K562 (cell line): Measurements from ENCODE around the gene CCNDBP1. TPM values are rescaled to one million over a fixed set of nuclear protein-coding genes. Genes with fewer than 3 reads are reported as not detected.

Experiments used
- CHD2 ChIP-seq: IDR thresholded peaks from 2 replicates; pipeline ENCODE4 v1.6.1; 2011; ENCODE audit warnings: low read depth, low read length
- ESRRA ChIP-seq: fragments of 450-650 bp; IDR thresholded peaks from 2 replicates; pipeline ENCODE4 v1.6.1; 2014; ENCODE audit warnings: low read depth, mild to moderate bottlenecking, moderate library complexity, borderline replicate concordance
- GATAD2A ChIP-seq: fragments of 450-650 bp; IDR thresholded peaks from 2 replicates; pipeline ENCODE4 v1.6.1; 2017
- HOXB6 ChIP-seq: fragments of 250-450 bp; sonication (Bioruptor Pico); IDR thresholded peaks from 2 replicates; pipeline ENCODE4 v1.5.1; 2022; ENCODE audit warnings: mild to moderate bottlenecking, borderline replicate concordance
- NFE2L1 ChIP-seq: fragments of 450-650 bp; IDR thresholded peaks from 2 replicates; pipeline ENCODE4 v1.6.1; 2016; ENCODE audit warnings: missing genetic modification characterization, low read depth, mild to moderate bottlenecking, missing compliant biosample characterization, moderate library complexity, borderline replicate concordance
- NFRKB ChIP-seq: fragments of 450-650 bp; IDR thresholded peaks from 2 replicates; pipeline ENCODE4 v1.6.1; 2016; ENCODE audit warnings: low read depth
- PHF21A ChIP-seq: fragments of 450-650 bp; IDR thresholded peaks from 2 replicates; pipeline ENCODE4 v1.6.1; 2017; ENCODE audit warnings: low read depth, borderline replicate concordance
- PRMT5 ChIP-seq: sonication (generic); formaldehyde crosslinking; IDR thresholded peaks from 2 replicates; pipeline ENCODE4 v1.5.0; 2020; ENCODE audit warnings: missing genetic modification reagents
- RAD51 ChIP-seq: fragments of 450-650 bp; IDR thresholded peaks from 2 replicates; pipeline ENCODE4 v1.7.1; 2016; ENCODE audit warnings: low read depth, mild to moderate bottlenecking, borderline replicate concordance
- SMARCA5 ChIP-seq: fragments of 450-650 bp; IDR thresholded peaks from 2 replicates; pipeline ENCODE4 v1.6.1; 2016
- ZNF146 ChIP-seq: IDR thresholded peaks from one replicate; pipeline ENCODE4 v1.6.1; 2018; ENCODE audit warnings: missing compliant biosample characterization; ENCODE audit not compliant: unreplicated experiment
- ZNF224 ChIP-seq: sonication (generic); formaldehyde crosslinking; IDR thresholded peaks from 2 replicates; pipeline ENCODE4 v1.8.0; 2022; ENCODE audit warnings: mild to moderate bottlenecking, missing genetic modification reagents
- polyA plus RNA-seq, 8 experiments: library from polyadenylated mRNA; depleted of rRNA in 4 of 8; stranded (reverse) in 5 of 8; unstranded in 3 of 8; fragments of >200 nt; fragmentation: Nextera tagmentation in 2 of 8; fragmentation: Illumina TruSeq in 1 of 8; extraction: Ambion mirVana in 2 of 8; extraction: Trizol in 1 of 8; gene quantifications; 2 replicates each; pipeline versions ENCODE4 v1.2.1 to v1.2.3, GENCODE V29; 2011 to 2014; ENCODE audit warnings: inconsistent platforms in 1 of 8, missing spikeins in 1 of 8
- total RNA-seq, 7 experiments: library from RNA; depleted of rRNA in 6 of 7; stranded (reverse); fragments of >200 nt in 6 of 7; fragmentation: Illumina TruSeq in 2 of 7; extraction: Trizol in 2 of 7; gene quantifications; 2 replicates each; pipeline versions ENCODE4 v1.2.1 to v1.2.3, GENCODE V29; 2011 to 2021; ENCODE audit warnings: low replicate concordance in 1 of 7
- TF ChIP-seq, protein P1 (sequence below): IDR thresholded peaks from 2 replicates; pipeline ENCODE4 v1.6.1; 2016; ENCODE audit warnings: missing genetic modification characterization, missing compliant biosample characterization
- TF ChIP-seq, protein P2 (sequence below): conservative IDR thresholded peaks from 2 replicates; pipeline ENCODE4 v1.6.1; 2011; ENCODE audit warnings: low read depth, mild to moderate bottlenecking, low read length; ENCODE audit not compliant: control insufficient read depth
- TF ChIP-seq, protein P3 (sequence below): sonication (generic); formaldehyde crosslinking; IDR thresholded peaks from 2 replicates; pipeline ENCODE4 v1.8.0; 2022; ENCODE audit warnings: mild to moderate bottlenecking, missing genetic modification reagents
- TF ChIP-seq, protein P4 (sequence below): sonication (generic); formaldehyde crosslinking; IDR thresholded peaks from 2 replicates; pipeline ENCODE4 v1.8.0; 2022; ENCODE audit warnings: missing genetic modification reagents, mild to moderate bottlenecking, borderline replicate concordance
- TF ChIP-seq, protein P5 (sequence below): sonication (generic); formaldehyde crosslinking; IDR thresholded peaks from 2 replicates; pipeline ENCODE4 v1.8.0; 2023; ENCODE audit warnings: mild to moderate bottlenecking, missing genetic modification reagents
- TF ChIP-seq, protein P6 (sequence below), 2 experiments: fragments of 450-650 bp; conservative IDR thresholded peaks; 2 replicates each; pipeline ENCODE4 v1.6.1; 2017; ENCODE audit warnings: mild to moderate bottlenecking in 2 of 2, moderate library complexity in 2 of 2

The CCNDBP1 gene
- total and polyA plus RNA-seq, 9 of the 15 experiments (the other 6 are each of a cell fraction or from before 2014, with no cell fraction given), result 37.0 to 111 (median 55.5) TPM

DNA sequence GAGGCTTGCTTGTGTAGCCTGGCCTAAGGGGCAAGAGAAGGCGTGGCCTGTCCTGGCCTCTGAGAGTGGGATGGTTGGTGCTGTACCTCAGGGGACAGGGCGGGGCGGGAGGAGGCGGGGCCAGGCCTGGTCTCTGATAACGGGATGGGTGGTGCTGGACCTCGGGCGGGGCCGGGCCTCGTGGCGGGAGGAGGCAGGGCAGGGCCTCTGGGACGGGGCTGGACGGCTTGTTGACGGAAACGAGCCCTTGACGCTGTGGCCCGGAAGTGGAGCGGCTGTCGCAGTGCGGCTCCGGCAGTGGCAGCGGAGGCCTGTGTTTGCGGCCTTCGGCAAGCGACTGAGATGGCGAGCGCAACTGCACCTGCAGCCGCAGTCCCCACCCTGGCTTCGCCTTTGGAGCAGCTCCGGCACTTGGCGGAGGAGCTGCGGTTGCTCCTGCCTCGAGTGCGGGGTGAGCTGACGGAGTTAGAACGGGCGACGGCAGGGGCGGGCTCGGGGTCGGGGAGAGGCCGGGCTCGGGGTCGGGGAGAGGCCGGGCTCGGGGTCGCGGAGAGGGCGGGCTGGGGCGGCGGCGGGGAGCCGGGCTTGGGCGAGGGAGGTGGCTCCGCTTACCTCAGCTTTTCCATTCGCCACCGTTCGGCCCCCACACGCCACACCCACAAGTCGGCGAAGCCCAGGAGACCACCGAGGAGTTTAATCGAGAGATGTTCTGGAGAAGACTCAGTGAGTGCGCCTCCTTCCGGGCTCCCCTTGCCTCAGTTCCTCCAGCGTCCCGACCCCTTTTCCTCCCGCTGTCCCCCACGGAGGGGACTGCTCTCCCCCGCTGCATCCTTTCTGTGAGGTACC is at the start of gene CCNDBP1 (continued):
- TF ChIP-seq, protein P1, sequence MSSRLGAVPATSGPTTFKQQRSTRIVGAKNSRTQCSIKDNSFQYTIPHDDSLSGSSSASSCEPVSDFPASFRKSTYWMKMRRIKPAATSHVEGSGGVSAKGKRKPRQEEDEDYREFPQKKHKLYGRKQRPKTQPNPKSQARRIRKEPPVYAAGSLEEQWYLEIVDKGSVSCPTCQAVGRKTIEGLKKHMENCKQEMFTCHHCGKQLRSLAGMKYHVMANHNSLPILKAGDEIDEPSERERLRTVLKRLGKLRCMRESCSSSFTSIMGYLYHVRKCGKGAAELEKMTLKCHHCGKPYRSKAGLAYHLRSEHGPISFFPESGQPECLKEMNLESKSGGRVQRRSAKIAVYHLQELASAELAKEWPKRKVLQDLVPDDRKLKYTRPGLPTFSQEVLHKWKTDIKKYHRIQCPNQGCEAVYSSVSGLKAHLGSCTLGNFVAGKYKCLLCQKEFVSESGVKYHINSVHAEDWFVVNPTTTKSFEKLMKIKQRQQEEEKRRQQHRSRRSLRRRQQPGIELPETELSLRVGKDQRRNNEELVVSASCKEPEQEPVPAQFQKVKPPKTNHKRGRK (tag), result no peak
- TF ChIP-seq RAD51, result no peak; the same call in 1 of the 2 replicates
- no peak for TF ChIP-seq NFRKB
- TF ChIP-seq SMARCA5, result no peak
- TF ChIP-seq ZNF224 (CRISPR knock-in tag), result no peak
- TF ChIP-seq PHF21A, result no peak
- TF ChIP-seq, protein P2, sequence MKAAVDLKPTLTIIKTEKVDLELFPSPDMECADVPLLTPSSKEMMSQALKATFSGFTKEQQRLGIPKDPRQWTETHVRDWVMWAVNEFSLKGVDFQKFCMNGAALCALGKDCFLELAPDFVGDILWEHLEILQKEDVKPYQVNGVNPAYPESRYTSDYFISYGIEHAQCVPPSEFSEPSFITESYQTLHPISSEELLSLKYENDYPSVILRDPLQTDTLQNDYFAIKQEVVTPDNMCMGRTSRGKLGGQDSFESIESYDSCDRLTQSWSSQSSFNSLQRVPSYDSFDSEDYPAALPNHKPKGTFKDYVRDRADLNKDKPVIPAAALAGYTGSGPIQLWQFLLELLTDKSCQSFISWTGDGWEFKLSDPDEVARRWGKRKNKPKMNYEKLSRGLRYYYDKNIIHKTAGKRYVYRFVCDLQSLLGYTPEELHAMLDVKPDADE, result peak; percentile 93
- TF ChIP-seq, protein P3, sequence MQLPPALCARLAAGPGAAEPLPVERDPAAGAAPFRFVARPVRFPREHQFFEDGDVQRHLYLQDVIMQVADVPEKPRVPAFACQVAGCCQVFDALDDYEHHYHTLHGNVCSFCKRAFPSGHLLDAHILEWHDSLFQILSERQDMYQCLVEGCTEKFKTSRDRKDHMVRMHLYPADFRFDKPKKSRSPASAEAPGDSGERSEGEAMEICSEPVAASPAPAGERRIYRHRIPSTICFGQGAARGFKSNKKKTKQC (CRISPR knock-in tag), result no peak
- TF ChIP-seq ESRRA, result peak; percentile 17; the same call in 1 of the 2 replicates
- TF ChIP-seq PRMT5 (CRISPR knock-in tag), result no peak
- TF ChIP-seq, protein P4, sequence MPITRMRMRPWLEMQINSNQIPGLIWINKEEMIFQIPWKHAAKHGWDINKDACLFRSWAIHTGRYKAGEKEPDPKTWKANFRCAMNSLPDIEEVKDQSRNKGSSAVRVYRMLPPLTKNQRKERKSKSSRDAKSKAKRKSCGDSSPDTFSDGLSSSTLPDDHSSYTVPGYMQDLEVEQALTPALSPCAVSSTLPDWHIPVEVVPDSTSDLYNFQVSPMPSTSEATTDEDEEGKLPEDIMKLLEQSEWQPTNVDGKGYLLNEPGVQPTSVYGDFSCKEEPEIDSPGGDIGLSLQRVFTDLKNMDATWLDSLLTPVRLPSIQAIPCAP (CRISPR knock-in tag), result no peak
- no peak; the same call in 1 of the 2 replicates for TF ChIP-seq GATAD2A
- TF ChIP-seq NFE2L1, result no peak
- TF ChIP-seq, protein P5, sequence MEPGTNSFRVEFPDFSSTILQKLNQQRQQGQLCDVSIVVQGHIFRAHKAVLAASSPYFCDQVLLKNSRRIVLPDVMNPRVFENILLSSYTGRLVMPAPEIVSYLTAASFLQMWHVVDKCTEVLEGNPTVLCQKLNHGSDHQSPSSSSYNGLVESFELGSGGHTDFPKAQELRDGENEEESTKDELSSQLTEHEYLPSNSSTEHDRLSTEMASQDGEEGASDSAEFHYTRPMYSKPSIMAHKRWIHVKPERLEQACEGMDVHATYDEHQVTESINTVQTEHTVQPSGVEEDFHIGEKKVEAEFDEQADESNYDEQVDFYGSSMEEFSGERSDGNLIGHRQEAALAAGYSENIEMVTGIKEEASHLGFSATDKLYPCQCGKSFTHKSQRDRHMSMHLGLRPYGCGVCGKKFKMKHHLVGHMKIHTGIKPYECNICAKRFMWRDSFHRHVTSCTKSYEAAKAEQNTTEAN (CRISPR knock-in tag), result no peak
- TF ChIP-seq ZNF146 (CRISPR knock-in tag), result no peak
- TF ChIP-seq CHD2, result no peak
- TF ChIP-seq, protein P6, sequence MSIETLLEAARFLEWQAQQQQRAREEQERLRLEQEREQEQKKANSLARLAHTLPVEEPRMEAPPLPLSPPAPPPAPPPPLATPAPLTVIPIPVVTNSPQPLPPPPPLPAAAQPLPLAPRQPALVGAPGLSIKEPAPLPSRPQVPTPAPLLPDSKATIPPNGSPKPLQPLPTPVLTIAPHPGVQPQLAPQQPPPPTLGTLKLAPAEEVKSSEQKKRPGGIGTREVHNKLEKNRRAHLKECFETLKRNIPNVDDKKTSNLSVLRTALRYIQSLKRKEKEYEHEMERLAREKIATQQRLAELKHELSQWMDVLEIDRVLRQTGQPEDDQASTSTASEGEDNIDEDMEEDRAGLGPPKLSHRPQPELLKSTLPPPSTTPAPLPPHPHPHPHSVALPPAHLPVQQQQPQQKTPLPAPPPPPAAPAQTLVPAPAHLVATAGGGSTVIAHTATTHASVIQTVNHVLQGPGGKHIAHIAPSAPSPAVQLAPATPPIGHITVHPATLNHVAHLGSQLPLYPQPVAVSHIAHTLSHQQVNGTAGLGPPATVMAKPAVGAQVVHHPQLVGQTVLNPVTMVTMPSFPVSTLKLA (conservative IDR thresholded peaks at IDR 0.05), result peak; percentile 98 to 99
- no peak for TF ChIP-seq HOXB6 (CRISPR knock-in tag)
- TF ChIP-seq, all 486 proteins: peak for 149
